ENCODE measurements around the gene C1QTNF7. TPM values are rescaled to one million over a fixed set of nuclear protein-coding genes. Genes with fewer than 3 reads are reported as not detected.

Gene C1QTNF7
- total RNA-seq, 1 donor from 2014 or later: not detected

DNA sequence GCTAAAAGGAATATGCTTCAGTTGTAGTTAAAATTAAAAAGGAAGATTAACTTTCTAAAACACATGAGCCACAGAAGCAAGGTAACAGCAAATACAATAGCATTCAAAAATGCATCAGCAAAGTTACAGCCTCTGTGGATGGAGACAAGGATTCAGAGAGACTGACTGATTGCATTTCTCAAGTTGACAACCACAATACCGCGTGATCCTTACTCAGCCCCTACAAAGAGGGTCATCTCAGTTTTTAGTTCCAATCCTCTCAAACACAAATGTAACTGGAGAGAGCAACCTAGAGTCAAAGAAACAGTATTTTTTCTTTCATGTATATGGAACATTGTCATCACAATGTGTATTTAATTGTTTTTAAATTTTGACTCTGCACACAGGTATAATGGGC is 14.2 kb upstream of the C1QTNF7 start:
- DNase-seq (ENCODE audit: low read depth): no peak

DNA sequence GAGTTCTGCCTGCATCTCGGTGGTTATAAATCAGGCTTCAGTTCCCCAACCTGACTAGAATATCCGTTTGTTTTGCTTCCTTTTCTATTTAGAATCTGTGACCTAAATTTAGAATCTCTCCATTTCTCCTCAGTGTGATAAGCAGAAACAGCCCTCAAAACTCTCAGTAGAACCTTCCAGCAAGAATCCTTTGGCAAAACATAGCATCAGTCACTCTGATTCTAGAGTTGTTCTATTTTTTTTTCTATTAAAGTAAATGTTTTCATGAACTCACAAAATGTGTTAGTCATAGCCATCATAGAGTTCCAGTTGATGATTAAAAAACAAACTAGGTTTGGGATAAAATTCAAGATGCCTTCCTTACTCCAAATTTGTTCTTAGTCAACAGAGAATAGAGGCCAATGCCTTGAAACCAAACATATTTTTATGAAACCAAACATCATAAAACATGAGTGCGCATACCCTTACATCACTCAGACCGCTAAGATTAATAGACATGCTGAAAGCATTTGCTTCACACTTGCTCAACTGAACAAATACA is 13.2 kb upstream of the C1QTNF7 start:
- peak; percentile 61 for DNase-seq (ENCODE audit: low read depth)

DNA sequence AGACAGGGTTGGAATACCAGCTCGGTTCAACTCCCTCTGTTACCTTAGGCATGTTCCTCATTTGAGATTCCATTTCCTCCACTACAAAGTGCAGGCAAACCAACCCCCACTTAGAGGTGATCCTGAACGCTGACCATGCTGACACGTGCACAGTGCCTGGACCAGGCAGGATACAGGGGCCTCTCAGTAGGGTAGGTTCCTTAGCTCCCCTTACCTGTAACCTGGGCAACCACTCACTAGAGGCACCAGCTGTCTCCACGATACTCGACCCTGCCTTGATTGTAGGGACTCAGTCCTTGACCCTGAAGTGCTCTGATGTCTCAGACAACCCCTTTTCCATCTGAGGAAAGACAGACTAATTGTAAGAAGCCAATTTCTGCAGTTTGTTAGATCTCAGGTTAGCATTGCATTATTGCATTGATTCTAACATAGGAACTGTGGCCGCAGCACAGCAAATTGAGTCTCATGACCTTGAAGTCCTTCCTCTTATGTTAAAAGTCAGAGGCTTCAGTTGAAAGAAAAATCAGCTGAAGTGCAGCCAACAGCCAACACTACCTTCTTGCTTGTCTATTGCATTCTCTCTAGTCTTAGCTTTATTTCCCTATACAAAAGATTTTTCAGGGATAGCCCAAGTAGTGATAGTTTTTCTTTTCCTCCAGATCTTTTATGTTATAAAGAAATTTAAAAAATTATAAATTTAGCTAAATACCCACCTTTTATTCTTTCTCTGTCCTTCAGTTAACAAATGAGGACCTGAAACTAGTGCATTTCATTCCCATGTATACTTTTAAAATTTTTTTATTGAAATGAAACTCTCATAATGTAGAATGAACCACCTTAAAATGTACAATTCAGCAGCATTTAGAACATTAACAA is 11.2 kb upstream of the C1QTNF7 start:
- DNase-seq (ENCODE audit: low read depth): no peak

DNA sequence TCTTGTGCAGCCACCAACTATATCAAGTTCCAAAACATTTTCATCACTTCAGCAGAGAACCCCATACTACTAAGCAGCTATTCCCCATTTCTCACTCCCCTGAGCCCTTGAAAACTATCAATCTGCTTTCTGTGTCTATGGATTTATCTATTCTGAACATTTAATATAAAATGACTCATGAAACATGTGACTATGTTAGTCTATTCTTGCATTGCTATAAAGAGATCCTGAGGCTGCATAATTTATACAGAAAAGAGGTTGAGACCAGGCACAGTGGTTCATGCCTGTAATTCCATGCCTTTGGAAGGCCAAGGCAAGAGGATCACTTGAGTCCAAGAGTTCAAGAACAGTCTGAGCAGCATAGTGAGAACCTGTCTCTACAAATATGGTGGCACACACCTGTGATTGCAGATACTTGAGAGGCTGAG is 10.6 kb upstream of the C1QTNF7 start:
- no peak for DNase-seq (ENCODE audit: low read depth)

DNA sequence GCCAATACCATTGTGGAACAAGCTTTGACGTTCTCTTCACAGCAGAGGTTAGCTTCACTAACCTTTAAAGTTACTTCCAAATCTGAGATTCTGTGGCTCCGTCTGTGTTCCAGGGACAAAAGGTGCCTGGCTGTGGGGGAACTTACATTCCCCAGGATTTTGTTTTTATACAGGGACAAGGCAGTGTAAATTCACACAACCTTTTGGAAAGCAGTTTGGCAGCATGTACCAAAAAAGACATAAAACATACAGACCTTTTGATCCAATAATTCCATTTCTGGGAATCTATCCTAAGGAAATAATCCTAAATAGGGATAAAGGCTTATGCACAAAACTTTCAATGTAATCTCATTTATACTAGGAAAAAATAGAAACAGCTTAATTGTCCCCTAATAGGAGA is 8.9 kb upstream of the C1QTNF7 start:
- DNase-seq (ENCODE audit: low read depth): no peak

DNA sequence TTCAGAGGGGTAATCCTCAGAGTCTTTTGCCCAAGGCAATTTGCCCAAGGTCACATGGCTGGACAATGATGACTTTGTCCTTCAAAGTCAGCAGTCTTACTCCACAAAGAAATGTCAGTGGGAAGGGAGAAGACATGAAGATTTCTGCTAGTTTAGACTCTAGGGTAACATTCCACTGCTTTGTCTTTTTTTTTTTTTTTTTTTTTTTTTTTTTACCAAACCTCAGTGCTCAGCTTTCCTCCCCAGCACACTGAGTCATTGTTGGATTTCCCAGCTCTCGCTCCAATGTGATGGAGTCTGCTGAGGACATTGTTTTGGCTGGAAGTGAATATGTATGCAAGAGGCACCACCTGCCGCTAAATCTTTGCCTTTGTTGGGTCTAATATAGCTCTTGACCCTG is 7.2 kb upstream of the C1QTNF7 start:
- DNase-seq (ENCODE audit: low read depth): peak; percentile 68

DNA sequence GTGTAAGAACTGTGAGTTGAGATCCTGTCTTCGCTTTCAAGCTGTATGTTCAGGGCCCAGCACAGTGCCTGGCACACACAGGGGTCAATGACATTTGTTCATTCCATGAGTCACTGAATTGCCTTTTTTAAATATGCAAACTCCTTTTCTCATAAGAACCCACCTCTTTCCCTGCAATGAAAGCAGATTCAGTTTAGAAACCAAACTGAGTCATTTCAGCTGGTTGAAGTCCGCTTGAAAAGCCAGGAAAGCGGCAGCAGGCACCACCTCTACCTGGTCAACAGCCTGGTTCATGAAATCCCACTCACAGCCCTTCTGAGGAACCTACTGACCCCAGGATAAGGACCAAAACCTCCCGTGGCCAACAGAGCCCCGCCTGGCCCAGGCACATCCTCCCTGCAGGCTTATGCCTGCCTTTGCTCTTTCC is 4.5 kb upstream of the C1QTNF7 start:
- DNase-seq (ENCODE audit: low read depth): peak; percentile 13

DNA sequence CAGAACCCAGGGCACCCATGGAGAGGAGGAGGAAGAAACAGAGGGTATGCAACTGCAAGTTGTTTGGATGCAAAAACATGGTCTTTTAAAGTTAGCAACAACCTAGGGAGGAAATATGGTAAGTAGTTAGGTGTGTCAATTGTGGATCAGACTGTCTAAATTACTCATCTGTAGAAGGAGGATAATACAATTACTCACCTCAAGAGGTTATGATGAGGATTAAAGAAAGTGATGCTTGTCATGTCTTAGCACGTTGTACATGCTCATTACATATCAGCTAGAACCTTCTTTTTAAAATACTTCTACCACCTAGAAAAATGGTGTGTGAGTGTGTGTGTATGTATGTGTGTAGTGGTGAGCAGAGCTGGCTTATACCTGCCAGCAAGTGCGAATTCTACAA is 2.3 kb upstream of the C1QTNF7 start:
- no peak for DNase-seq (ENCODE audit: low read depth)

DNA sequence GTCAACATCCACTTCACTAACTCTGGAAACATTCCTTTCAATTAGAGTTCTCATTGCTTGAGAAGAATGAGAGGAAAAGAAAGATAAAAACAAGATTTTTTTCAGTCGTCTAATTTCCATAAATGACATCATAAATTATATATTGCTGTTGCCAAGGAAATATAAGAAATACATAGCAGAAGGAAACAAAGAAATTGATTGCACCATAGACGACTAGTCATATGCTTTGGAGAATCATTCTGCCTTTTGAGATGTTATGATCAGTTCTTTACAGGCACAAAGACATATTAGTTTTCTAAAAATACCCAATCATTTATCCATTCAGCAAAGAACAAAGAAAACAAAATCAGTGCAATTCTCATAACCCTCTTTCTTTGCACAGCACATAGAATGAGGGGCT is 672 bp upstream of the C1QTNF7 start:
- no peak for DNase-seq (ENCODE audit: low read depth)

DNA sequence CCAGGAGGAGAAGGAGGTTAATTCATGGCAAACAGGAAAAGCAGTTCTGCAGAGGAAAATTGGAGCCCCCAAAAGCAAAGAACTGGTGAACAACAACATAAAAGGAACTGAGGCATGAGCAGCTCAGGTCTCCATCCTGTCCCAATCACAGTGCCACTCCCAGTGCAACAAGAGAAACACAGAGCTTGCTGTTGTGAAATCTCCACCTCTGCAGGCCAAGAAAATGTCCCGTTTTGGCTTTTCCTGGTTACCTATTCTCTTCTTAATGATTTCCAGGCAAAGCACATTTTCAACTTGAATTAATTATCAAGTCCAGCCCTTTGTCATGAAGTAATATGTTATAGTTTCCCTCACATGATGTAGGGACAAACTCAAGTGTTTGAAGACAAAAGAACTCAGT is 778 bp downstream of the C1QTNF7 start:
- peak; percentile 71 for DNase-seq (ENCODE audit: low read depth)

DNA sequence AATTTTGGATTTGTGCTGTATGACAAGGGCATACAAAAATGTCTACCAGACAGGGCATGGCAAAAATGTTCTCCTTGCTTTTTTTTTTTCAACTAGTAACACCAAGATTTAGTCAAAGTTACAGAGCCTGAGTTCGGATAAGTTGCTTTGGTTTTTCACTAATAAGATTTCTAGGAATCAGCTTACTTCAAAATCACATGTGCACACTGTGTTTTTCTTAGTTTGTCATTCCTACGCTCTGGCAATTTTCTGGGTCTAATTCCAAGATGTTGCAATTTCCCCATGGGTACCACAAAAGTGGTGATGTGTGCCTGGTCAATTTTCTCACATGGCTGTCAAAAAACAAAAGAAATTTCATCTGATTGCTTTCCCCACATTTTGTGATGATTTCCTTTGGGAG is 6.3 kb downstream of the C1QTNF7 start:
- peak; percentile 65 for DNase-seq (ENCODE audit: low read depth)

DNA sequence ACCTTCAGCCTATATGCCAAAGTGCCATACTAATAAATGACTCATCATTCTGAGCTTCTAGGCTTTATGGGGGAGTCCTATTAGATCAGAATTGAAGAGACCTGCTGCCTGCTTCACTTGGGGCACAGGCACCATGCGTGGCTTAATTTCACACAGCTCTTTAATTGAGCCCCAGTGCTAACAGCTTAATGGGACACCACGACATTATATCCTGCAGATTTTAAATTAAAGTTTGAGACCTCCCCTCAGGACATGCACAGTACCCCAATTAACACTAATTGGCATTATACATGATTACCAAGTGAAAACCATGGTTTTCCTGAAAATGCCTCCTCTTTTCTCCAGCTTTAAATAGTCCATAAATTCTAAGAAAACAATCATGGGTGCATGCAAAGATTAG is 6.8 kb downstream of the C1QTNF7 start:
- DNase-seq (ENCODE audit: low read depth): no peak

DNA sequence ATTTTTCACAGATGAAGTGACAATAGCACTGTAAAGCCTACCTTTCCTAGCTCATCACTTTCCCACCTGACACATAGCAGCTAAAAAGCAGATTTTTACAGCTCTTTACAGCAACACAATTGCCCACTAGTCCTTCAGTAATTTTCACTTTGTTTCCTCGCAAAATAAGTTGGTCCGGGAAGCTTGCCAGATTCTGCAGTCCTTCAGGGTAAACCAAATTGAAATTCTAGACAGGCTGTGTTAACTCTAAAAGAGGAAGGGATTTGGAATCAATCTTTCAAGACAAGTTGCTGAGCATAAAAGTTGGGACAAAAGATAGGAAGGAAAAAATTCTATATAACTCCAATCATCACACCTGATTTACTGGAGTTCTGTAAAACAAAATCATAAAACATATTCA is 8.7 kb downstream of the C1QTNF7 start:
- DNase-seq (ENCODE audit: low read depth): peak; percentile 61

DNA sequence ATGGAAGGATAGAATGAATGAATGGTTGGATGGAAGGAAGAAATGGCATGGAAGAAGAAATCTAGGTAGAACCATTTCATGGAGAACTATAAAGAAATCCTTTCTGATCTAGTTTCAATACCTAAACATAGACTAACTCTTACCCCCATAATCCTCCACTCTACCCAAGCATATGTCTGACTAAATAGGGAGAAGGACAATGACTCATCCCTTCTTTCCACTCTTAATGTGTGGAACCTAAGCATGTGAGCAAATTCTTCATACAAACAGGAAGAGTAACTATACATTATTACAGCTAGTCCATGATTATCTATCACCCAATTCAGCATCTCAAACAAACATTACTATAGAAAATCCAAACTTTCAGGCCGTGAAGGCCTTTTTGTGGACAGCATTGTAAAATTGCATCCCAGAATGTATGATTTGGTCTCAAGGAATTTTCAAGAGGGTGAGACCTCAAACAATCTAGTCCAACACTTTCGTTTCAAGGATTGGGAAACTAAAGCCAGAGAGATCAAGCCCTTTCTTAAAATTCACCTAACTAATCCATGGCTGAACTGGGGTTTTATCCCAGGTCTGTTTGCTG is 11.2 kb downstream of the C1QTNF7 start:
- DNase-seq (ENCODE audit: low read depth): no peak

DNA sequence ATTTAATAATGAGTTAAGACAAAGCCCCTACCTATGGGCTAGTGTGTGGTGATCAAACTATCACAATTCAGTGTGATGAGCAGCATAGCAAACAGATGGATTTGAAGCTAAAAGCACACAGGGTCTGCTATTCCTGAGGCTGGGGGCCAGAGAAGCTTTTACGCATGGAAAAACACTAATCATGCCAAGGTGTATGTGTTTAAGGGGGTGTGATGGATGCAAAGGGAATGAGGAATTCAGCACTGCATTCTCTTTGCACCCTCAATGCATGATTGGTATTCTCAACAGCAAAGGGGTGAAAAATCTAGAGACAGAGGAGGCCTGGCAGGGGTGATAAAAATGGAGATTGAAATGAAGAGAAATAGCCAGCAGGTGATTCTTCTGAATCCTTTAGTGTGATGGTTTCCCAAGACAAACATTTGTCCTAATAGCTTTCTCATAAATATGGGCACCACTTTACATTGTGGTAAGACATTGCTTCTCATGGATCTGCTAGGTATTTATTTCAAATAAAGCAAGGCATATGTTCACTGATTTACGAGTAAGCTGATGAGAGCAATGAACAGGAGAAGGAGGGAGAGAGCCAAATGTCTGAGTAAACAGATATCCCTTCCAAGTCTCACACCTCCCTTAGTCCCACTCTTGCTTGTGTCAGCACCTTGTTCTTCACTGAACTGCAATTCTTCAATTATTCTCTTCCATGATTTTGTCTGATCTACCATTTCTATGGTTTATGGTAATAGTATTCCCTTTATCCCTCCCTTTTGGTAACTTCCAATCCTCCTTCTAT is 15.7 kb downstream of the C1QTNF7 start:
- DNase-seq (ENCODE audit: low read depth): no peak

DNA sequence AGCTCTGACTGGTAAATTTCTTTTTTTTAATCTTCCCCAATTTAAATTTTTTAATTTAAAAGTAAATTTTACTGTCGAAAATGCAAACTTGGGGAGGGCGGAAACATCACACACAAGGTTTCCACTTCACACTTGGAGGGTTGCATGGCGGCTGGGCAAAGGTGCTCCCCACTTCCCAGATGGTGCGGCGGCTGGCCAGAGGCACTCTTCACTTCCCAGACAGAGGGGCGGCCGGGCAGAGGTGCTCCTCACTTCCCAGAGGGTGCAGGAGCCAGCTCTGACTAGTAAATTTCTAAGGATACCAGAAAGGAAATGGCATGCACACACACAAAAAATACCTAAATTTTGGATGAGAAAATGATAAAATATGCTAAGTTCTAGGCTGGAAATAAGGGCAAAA is 16.4 kb downstream of the C1QTNF7 start:
- DNase-seq (ENCODE audit: low read depth): no peak

DNA sequence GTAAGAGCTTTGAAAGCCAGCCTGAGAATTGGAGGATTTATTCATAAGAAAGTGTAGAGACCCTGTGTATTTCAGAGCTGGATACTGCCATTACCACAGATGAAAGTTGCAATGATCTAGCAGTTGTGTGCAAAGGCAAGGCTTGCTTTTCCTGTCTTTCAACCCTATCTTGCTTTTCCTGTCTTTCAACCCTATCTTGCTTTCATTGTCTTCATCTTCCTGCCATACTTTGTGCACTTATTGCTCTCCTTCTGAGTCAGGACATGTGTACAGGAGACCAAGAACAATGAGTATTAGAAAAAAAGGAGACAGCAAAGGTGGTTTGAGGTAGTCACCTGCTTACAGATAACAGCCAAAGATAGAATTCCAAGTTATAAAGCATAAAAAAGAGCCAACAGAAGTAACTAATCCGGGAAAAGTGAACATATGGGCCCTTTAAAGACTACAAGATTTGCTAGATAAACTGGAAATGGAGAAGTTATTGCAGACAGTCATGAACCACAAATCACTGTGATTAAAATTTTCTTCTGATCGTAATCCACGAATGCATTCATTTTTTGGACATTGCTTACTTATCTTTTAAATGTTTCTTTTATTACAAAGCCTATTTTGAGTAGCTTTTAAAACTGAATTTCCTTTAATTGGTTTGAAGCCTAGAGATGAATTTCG is 17.2 kb downstream of the C1QTNF7 start:
- no peak for DNase-seq (ENCODE audit: low read depth)

DNA sequence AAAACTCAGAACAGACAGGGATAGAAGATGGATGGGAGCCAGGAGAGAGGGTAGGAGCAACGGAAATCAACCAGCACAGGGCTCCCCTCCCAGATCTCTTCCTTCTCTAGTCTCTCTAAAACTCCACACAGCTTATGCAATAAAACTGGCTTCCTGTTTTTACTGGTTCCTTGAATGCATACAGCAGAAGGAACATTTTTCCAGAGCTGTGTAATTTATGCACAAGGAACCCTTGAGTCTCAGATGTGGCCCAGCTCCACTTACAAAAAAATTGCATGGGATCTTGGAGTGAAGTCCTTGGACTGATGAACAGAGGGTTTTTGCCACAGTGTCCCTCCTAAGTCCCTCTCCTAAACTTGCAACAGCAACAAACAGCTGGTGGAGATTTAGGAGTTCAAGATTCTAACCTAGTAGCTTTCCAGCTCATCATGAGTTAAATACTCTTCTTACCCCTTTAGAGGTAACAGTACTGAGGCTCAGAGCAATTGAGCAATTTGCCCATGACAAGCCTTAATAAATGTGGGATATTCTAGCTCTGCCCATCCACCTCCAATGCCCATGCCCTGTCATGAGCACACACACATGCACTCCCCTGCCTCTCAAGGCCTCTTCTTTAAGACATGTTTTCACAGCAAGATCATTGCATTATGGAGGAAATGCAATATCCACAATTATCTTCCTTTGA is 23.5 kb downstream of the C1QTNF7 start:
- DNase-seq (ENCODE audit: low read depth): peak; percentile 31

DNA sequence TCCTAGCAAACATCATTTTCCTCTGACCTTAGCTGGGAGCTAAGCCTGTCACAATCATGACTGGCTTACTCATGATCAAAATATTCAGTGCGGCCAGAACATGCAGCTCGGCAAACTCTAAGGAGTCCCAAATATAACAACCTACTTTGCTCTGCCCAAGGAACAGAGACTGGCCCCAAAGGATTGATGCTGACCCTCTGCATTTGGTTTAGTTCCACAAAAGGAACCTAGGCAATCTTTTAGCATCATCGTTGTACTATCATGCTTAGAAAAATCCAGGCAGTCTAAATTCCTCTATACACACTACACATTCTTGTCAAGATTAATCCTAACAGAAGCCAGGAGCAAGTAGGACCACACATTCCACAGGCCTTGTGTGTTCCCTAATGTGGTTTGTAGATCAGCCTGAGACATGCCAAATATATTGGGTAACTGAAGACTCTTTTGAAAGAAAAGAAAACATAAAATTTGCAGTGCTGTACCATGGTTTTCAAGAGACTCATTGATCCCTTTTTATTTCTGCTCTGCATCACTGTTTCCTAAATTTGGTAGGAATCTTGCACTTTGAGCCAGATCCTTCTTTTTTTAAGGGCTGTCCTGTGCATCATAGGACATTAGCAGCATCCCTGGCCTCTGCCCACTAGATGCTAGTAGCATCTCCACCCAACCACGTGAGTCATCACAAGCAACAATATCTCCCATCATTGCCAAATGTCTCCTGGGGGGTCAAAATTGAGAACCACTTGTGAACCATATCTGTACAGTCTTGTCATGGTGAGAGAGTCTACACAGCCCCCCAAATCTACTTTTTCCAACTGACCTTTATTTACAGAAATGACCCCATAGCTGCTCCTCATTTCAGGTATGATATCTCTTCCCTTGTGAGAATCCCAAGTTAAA is 24.3 kb downstream of the C1QTNF7 start:
- DNase-seq (ENCODE audit: low read depth): peak; percentile 87

DNA sequence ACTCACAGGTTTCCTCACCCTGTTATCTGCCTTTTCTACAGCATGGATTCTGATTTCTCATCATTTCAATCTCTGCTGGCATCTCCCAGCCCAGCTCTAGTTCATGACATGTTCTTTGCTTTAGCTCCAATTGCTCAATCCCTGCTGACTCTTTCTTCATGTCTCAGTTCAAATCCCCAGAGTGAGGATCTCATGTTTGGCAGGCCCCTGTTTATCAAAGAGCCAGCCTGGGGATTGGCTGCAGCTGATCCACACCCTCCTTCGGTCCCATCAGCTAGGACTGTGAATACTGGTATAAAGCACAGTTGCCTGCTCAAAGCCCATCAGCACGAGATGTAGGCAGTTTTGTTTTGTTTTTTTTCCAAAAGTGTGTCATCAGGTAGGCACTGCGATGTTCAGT is 27.5 kb downstream of the C1QTNF7 start:
- no peak for DNase-seq (ENCODE audit: low read depth)

Data from renal cortical epithelial cell (primary cell).